Fibroblast of lung (primary cell): ENCODE data around the gene ALDH6A1.
"Not testable (repeated sequence)": the region's sequence is repeated elsewhere in the genome, so short reads cannot be mapped to it uniquely, and the experiment has no call there.

Experiments used
- CTCF ChIP-seq, 2 donors: IDR thresholded peaks in 1 of 2; conservative IDR thresholded peaks in 1 of 2; 1 replicate in 1 of 2; 2 replicates in 1 of 2; pipeline ENCODE4 v1.5.1; 2011 to 2012; ENCODE audit warnings: low read length in 2 of 2, control low read depth in 1 of 2, inconsistent platforms in 1 of 2, low read depth in 1 of 2, mild to moderate bottlenecking in 1 of 2
- EZH2 ChIP-seq: IDR thresholded peaks from 2 replicates; pipeline ENCODE4 v1.5.1; 2012; ENCODE audit warnings: low read length, control low read depth, mild to moderate bottlenecking; ENCODE audit errors: missing control alignments

- TF ChIP-seq CTCF (conservative IDR thresholded peaks at IDR 0.05 in 1 of 2, IDR thresholded peaks at IDR 0.05 in 1 of 2; ENCODE audit: low read depth in 1 of 2, low read length in 2 of 2) = peak; percentile 36 to 63
- TF ChIP-seq EZH2 = not testable (repeated sequence)
Measured at GRCh38 chr14:74111395-74112216, 27.4 kb upstream of the ALDH6A1 start.
